Nucleus accumbens (tissue), 56 donors: ENCODE results near the gene SUSD4.

ENCODE experiments used
- DNase-seq, 56 donors: peaks; one replicate each; lab custom pipeline; 2025; lab: John Stamatoyannopoulos, UW

Gene SUSD4

GRCh38 chr1:223199094-223199647 lies 164.8 kb downstream of the SUSD4 start:
- DNase-seq, result no peak

DNA sequence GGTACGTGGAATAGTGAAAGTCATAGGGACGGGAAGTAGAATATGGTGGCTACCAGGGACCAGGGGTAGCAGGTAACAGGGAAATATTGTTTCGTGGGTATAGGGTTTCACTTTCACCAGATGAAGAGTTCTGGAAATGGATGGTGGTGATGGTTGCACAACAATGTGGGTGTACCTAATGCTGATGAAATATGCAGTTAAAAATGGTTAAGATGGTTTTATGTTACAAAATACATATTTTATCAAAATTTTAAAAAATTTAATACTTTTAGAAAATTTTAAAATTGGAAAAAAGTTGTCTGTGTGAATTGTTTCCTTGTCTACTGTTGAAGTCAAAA lies 165.4 kb downstream of the SUSD4 start:
- DNase-seq, result no peak

- DNase-seq, result no peak
Observed at GRCh38 chr1:223197923-223198627, 165.9 kb downstream of the SUSD4 start.

DNA sequence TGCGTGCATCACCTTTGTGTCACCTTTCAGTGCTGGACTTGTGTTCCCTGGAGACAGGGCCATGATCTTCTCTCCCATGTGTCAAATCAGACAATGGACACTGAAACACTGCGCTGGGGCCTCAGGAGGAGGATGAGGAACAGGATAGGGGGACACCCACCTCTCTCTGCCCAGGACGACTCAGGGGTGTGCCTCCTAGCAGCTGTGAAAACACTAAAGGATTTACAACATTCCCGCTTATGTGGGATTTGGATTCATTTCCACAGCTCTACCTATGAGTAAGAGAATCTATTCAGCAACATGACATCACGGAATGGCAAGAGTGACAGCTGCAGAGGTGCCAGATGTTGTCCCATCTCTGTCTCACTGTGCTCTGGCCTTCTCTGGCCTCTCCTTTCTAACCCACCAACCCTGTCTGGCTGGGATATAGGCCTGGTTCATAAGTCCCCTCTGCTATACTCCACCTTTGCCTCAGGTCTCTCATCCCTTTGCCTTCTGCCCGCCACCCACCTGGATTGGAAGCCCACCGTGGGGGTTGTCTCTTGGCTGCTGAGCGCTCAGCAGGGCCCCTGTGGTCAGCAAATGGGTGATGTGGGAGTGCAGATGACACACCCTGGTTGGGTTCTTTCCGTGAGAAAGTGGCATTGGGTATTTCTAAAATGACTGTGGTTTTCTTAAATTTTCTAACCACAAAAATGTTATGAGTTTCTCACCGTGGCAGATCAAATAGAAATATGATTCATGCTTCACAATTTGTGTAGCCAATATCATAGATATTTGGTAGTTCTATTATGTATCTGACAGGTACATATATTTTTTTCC lies 173.9 kb downstream of the SUSD4 start:
- no peak for DNase-seq

- no peak for DNase-seq
Observed at GRCh38 chr1:223189525-223189902, 174.5 kb downstream of the SUSD4 start.

DNA sequence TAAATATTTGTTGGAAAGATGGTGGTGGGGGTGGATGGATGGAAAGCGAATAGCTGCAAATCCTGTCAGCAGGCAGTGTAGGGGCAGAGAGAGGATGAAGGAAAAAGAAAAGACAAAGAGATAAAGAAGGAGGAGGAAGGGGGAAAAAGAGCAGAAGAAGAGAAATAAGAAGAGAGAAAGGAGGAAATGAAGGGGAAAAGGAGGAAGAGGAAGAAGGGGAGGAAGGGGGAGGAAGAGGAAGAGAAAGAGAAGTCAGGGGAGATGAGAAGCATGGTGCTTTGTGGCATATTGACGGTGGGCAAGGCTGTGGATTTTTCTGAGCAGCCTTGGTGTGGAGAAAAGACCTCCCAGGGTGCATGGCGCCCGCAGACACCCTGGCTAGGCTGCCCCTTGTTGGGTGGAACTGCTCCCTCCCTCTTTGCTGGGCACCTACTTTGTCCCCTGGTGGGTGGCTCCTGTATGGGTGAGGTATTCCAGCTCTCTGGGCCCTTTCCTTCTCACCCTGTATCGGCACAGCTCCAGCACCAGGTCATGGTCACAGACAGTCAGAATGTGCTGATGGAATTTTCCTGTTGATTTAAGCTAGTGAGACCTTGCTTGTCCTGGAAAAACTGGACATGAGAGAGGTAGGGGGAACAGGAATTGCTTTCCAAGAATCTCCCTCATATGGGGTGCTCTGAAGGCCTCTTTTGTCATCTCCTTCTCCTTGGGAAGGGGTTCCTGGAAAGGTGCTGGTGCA lies 175.2 kb downstream of the SUSD4 start:
- no peak for DNase-seq

GRCh38 chr1:223186800-223187199 lies 177.2 kb downstream of the SUSD4 start:
- DNase-seq, result no peak

DNA sequence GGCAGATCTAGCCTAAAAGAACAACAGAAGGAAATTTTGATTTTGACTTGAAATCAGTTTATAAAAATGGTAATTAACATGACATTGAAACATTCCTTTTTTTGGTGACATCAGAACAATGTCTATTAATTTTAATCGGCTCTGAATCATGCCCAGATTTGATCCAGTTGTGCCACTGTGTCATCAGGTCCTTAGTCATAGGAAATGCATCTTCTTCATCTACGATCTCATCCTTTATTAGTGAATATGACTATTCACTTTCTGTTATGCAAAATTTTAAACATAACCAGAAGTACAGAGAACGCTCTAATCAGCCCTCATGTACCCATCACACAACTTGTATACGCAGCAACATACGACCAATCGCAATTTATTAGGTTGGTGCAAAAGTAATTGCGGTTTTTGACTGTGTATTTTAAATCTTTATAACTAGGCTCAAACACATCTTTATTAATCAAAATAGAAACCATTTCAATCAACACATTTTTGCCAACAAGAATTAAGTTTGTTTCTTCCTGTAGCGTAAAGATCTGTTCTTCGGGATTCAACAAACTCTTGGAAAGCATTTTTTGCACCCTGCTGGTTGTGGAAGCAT lies 180.6 kb downstream of the SUSD4 start:
- peak in 1 of 56 donors; percentile 1 for DNase-seq

- peak in 1 of 56 donors; percentile 6 for DNase-seq
Observed at GRCh38 chr1:223180731-223181321, 183.2 kb downstream of the SUSD4 start.

- no peak for DNase-seq
Observed at GRCh38 chr1:223179786-223180185, 184.2 kb downstream of the SUSD4 start.

DNA sequence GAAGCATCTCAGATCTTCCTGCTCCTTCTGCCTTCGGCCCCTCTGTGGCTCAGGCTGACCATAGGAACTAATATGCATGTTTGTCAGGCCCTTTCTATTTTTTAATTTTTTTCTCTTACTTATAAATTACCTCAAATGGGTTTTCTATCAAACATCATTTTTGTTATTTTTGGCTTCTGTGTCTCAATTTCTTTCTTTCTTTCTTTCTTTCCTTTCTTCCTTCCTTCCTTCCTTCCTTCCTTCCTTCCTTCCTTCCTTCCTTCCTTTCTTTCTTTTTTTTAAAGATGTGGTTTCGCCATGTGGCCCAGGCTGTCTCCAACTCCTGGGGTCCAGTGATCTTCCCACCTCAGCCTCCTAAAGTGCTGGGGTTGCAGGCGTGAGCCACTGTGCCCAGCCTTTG lies 184.7 kb downstream of the SUSD4 start:
- no peak for DNase-seq

- DNase-seq, result peak in 5 of 56 donors; percentile 6 to 47 (median 10)
Observed at GRCh38 chr1:223177681-223178080, 186.3 kb downstream of the SUSD4 start.

DNA sequence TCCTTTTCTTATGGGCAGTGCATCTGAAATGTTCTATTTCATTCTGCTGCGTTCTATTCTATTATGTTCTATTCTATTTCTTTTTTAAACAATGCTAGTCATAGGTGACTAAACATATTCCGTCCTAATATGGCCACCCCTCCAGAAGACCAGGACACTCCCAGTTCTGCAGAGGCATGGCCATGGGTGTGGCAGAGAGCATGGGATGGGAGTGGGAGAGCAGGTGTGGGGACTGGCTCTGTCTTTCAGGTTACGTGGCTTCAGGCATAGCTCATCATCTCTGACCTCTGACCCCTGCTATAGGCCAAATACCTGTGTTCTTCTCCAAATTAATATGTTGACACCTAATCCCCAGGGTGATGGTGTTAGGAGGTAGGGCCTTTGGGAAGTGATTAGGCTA lies 187.5 kb downstream of the SUSD4 start:
- DNase-seq, result no peak

DNA sequence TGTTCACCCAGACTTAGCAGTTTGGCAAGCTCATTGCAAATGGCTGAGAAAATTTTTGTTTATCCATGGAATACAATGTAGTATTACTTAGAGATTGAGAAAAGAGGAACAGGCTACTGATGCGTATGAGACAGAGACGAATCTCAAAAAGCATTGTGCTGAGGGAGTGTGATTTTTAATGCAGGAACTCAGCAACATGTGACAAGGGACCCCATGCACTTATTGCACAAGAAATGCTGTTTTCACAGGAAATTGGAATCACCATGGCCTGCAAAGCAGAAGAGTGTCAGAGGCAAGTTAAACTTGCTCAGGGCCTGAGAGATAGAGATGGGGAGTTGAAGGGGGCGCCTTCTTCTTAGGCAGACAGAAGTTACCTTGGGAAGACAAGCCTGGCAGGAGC lies 188.3 kb downstream of the SUSD4 start:
- DNase-seq, result peak in 5 of 56 donors; percentile 3 to 25 (median 13)

GRCh38 chr1:223175032-223175431 lies 188.9 kb downstream of the SUSD4 start:
- no peak for DNase-seq
